ENCODE measurements around the gene INCENP. TPM values are rescaled to one million over a fixed set of nuclear protein-coding genes. Genes with fewer than 3 reads are reported as not detected.

Gene INCENP
- total RNA-seq, 1 experiment from 2014 or later = 66.1 TPM

DNA sequence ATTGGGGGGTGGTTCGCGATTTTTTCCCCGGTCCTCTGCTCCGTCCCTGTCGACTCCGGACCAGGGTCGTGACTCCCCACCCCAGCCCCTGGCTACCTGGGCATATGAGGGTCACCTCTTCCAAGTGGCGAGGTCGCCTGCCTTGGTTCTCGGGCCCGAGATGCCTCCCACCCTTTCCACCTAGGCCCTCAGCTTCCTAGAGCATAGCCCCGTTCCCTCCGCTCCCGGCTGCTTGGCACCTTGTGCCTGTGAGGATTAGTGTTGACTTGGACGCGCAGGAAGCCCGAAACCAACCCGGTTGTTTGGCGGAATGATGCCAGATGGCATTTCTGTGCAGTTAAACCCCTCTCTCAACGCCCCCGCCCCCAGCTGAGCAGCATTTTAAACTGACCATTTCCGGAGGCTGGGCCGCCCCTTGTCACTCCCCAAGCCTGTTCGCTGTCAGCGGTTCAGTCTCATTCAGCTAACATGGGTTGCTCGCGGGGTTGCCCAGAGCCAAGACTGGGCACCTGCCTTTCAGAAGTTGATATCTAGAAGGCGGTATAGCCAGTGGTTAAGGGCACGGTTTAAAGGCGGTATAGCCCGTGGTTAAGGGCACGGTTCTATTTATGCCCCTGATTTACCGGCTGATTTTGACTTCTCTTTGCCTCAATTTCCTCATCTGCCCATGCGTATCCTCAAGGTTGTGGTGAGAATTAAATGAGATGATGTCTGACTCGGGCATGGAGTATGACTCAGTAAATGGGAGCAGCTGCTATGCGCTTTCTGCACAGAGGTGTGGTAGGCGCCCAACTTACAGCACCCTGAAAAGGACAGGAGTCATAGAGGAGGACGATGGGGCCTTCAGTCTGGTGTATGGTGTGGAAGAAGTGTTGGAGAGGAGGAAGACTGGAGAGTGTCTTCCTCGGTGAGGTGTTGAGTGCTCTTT is 639 bp downstream of the INCENP start:
- DNase-seq (ENCODE audit: low spot score) = peak; percentile 33

DNA sequence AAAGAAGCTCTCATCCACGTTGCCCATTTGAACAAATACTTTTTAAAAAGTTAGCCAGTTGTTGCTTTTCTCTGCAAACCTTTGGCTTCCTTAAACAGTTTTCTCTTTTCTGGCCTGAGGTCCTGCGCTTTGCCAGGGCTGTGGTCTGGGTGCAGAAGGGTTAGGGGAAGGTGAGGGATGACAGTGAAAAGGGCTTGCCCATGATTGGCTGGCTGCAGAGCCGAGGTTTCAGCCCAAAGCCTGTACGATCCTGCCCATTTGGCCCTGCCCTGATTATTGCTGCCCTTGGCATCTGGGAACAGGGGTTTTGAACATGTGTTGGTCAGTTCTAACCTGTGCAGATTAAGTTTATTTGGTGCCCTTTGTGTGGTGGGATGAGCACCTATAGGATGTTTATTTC is 1.5 kb downstream of the INCENP start:
- no peak for DNase-seq (ENCODE audit: low spot score)

DNA sequence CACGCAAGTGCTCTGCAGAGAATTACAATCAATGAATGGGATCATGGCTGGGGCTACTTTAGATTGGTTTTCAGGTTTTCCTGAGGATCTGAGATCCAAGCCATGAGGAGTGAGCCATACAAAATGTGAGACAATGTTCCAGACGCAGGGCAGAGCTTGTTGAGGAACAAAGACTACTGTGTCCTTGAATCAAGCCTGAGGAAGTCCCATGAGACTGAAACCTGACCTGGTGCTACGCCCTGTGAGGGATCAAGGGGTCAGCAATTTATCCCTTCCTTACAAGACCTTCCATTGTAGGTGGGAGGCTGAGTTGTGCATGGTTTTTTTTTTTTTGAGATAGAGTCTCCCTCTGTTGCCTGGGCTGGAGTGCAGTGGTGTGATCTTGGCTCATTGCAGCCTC is 2.1 kb downstream of the INCENP start:
- DNase-seq (ENCODE audit: low spot score) = no peak

DNA sequence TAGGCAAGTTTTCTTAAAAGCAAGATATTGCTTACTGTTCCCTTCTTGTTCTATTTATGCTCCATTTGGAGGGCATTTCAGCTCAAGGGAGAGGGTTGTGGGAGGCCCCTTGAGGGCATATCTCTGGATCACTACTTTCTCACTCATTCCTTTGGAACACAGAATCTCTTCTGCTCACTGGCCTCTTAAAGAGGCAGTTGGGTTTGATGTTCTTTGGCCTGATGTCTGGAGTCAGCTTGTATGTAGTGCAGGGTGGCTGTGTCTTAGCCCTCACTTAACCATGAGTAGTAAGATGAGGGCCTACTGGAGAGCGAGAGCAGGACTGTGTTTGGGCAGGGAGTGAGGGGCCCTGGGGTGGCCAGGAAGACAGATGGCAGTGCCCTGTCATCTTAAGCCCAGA is 3.6 kb downstream of the INCENP start:
- no peak for DNase-seq (ENCODE audit: low spot score)

DNA sequence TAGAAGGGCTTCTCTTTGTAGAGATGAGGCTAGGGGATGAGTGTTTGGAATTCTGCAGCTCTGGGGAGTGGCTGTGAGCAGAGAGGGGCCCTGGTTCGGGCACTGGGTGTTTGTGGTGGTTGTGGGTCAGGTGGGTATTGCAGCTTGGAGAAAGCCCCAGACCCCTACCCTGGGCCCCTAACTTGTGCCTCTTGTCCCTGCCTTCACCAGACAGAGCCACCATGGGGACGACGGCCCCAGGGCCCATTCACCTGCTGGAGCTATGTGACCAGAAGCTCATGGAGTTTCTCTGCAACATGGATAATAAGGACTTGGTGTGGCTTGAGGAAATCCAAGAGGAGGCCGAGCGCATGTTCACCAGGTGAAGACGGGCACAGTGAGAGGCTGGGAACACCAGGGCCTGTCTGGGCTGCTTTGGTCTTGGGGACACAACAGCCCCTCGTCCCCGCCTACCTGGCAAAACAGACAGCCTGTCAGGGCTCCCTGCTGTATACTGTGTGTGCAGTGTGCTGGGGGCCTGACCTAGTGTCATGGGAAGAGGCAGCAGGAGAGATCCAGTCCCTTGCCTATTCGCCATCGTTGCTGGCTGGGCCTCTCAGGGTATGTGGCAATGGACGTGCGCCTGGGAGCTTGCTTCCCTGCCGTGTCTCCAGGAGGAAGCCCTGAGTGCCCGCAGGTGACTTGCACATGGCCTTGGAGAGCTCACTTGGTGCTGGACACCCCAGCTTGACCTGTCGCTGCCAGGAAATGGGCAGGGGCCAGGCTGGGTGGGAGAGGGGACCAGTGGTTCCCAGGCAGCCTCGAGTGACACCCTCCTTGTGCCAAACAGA is 4.3 kb downstream of the INCENP start:
- DNase-seq (ENCODE audit: low spot score) = no peak

DNA sequence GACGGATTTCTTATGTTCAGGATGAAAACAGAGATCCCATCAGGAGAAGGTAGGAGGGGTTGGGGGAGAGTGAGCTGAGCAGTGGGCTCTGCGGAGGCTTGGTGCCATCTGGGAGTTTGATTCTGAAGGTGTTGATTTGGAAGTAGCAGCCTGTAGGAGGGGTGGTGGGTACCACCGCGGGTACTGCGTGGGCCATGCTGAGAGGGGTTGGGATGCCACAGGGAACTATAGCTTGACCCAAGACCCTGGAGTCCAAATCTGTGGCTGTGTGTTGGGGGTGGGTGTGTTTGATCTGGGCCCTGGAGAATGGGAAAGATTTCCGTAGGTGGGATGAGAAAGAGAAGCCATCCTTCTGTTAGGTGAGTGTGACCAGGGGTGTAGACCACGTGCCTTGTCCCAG is 5.0 kb downstream of the INCENP start:
- no peak for DNase-seq (ENCODE audit: low spot score)

DNA sequence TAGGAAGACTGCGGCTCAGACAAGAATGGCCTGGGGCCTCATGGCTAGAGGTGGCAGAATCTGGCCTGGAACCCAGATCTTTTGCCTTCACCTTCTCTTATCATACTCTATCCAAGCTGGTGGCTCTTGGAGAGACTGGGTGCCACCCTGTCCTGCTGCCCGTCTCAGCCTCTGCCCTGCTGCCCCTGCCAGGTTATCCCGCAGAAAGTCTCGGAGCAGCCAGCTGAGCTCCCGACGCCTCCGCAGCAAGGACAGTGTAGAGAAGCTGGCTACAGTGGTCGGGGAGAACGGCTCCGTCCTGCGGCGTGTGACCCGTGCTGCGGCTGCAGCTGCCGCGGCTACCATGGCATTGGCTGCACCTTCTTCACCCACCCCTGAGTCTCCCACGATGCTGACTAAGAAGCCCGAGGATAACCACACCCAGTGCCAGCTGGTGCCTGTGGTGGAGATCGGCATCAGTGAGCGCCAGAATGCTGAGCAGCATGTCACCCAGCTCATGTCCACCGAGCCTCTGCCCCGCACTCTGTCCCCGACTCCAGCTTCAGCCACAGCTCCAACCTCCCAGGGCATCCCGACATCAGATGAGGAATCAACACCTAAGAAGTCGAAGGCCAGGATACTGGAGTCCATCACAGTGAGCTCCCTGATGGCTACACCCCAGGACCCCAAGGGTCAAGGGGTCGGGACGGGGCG is 5.9 kb downstream of the INCENP start:
- DNase-seq (ENCODE audit: low spot score) = no peak

DNA sequence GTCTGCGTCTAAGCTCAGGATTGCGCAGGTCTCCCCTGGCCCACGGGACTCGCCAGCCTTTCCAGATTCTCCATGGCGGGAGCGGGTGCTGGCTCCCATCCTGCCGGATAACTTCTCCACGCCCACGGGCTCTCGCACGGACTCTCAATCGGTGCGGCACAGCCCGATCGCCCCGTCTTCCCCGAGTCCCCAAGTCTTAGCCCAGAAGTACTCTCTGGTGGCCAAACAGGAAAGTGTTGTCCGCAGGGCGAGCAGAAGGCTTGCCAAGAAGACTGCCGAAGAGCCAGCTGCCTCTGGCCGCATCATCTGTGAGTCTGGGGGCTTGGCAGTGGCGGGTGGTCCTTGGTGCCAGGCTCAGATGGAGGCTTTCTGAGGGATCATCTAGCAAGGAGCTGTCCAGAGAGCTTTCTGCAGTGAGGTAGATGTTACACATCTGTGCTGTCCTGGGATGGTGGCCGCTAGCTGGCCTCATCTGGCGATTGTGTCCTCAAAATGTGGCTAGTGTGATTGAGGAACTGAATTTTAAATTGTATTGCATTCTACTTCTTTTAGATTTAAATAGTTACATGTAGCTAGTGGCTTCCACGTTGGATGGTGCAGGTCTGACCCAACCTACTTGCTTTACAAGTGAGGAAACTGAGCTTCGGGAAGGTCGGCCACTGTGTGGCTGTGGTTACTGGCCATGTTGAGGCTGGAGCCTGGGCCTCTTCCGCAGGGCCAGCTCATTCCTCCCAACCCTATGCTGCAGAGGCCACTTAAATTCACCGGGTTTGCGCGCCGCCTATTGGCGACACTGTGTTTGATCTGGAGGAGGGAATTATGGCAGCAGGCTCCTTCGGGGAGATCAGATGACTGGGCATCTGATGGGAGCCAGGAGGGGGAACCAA is 6.7 kb downstream of the INCENP start:
- no peak for DNase-seq (ENCODE audit: low spot score)

DNA sequence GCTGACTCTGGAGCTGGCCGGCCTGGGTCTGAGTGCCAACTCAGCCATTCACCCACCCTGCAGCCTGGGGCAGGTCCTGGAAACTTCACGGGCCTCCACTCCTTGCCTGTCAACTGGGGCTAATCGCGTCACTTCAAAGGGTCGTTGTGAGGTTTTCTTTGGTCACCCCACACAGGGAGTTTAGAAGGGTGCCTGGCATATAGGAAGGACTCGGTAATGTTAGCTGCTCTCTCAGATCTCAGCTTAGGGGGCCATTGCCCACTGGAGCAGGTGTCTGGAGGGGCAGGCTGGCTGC is 7.3 kb downstream of the INCENP start:
- DNase-seq (ENCODE audit: low spot score) = no peak

DNA sequence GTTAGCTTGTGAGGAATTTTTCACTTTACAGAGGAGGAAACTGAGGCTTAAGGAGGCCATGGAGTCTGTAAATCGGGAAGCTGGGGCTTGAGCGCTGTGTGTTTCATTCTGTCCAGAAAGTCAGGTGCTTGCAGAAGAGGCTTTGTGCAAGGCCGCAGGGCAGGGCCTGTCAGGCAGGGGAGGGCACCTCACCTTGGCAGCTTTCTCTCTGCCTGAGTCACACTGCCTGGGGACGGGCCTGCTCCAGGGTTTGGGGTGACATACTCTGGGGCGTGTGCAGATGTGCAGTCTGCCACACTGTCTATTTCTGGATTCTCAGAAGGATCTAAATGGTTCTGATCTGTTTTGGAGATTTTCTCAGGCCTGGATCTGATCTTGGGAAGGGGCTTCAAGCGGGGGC is 8.4 kb downstream of the INCENP start:
- DNase-seq (ENCODE audit: low spot score) = peak; percentile 15

DNA sequence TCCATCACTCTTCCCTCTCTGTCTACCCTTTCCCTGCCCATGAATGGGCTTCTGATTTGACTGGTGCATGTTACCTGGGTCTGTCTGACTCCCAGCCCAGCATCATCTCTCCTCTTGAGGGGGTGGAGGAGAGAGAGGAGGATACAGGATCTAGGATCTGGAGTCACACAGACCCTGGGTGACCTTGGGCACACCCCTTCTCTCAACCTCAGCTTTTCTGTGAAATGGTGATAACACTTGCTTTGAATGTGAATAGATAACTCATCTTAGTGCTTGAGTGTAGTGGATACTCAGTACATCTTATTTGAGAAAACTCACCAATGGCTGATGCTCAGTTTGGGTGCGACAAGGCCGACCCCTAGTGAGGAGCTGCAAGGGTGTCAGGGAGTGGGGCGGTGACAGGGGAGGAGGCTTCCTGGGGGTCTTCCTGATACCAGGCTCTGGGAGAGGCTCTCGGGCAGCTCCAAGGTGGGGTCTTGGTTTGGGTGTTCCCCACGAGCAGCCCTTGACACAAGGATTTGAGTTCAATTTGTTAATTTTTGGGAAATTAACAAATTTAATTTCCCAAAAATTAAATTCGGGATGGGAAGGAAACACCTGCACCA is 9.0 kb downstream of the INCENP start:
- no peak for DNase-seq (ENCODE audit: low spot score)

DNA sequence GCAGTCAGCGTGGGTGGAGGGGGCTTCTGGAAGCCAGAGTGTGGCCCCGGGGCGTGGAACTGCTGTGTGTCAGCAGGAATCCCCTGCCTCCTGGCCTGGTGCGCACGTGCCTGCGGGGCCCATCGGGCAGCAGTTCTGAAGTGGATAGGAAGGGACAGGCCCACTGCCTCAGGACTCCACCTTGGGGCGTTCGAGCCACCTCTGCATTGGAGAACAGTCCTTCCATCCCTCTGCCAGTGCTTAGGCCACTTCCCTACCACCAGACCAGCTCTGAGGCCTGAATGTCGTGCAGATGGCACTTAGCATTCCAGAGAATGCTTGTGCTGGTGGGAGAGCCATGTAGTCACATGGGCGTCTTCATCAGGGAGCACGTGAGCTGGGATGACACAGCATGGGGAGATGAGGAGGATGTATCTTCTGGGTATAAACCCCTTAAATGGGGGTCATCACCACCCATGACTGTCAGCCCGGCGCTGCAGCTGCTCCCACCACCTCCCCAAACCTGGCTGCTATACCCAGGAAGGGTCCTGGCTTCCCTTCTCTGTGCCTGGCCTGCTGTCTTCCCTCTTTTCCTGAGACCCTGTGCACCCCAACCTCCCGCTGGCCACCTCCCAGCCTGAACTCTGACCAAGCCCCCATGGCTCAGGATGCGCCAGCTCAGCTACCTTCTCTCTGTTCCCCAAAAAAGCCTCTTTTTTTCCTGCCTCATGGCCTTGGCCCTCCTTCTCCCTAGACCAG is 9.7 kb downstream of the INCENP start:
- DNase-seq (ENCODE audit: low spot score) = no peak

DNA sequence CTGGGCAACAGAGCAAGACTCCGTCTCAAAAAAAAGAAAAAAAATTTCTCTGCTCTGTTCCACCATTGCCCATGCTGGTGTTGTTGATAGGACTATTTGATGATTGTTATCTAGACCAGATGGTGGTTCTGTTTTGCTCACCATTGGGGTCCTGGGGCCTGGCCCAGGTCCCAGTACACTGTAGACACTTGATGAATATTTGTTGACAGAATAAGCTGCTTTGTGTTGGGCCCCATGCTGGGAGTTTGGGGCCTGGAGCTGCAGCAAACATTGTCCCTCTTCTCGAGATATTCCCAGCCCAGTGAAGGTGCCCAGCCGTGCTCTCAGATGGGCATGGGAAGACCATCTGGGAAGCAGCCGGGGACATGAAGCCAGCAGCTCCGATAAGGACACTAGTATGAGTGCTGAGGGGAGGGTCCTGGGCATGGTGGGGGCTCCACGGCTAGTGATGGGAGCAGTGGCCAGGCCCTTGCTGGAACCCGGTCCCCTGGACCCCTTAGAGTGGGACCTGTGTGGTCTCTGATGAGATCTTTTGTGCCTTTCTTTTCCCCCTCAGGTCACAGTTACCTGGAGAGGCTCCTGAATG is 13.6 kb downstream of the INCENP start:
- no peak for DNase-seq (ENCODE audit: low spot score)

DNA sequence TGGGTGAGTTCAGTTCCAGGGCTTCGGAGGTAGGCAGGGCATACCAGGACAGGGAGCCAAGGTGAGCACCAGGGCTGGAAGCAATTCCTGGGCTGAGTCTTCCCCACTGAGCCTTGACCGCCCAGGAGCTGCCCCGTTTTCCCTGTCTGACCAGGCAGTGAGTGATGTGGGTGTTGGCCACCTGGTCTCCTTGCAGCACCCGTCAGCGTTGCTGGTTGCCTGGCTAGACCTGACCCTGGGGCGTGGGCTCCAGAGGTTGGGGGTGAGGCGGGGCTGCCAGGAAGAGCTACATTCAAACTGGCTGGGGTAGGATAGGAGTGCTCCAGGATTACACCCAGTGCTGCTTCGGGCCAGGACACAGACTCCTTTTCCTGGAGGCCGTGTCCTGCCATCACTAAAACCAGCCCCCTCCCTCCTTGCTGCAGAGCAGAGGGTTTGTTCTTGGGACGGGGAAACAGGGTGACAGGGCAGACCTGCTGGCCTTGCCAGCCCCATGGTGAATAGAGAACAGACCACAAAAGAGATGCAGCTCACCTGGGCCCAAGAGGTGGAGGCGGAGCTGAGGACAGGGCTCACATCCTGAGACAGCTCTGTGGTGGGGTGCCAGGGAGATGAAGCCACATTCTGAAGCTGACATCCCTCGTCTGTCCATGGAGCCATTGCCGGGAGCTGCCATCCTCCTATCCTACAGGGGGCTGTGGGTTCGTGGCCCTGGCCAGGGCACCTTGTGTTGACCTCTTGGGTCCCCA is 14.2 kb downstream of the INCENP start:
- DNase-seq (ENCODE audit: low spot score) = no peak

DNA sequence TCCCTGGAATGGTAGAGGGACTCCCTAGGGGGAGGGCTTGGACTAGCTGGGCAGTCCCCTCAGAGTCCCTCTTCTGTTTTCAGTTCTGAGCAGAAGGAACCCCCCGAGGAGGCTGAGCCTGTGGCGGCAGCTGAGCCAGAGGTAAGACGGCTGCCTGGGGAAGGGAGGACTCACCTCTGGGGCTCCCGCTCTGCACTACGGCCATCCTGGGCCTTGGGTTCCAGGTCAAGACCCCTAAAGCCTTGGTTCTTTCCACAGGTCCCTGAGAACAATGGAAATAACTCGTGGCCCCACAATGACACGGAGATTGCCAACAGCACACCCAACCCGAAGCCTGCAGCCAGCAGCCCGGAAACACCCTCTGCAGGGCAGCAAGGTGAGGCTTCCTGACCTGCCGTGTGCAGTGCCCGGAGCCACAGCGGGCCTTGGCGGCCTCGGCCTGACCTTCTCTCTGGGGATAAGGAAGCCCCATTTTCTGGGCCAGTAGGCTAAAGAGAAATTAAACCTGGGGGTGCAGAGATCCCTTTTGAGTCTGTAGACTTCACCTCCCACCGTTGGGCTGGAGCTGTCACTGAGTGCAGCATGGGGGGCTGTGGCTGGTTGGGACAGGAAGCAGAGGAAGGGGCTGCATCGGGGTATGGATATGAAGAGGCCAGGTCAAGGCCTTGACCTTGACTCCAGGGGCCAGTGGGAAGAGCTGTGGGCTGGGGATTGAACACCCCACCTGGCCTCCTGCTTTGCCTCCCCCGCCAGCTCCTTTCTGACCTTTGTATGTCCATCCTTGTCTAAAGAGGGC is 15.0 kb downstream of the INCENP start:
- no peak for DNase-seq (ENCODE audit: low spot score)

DNA sequence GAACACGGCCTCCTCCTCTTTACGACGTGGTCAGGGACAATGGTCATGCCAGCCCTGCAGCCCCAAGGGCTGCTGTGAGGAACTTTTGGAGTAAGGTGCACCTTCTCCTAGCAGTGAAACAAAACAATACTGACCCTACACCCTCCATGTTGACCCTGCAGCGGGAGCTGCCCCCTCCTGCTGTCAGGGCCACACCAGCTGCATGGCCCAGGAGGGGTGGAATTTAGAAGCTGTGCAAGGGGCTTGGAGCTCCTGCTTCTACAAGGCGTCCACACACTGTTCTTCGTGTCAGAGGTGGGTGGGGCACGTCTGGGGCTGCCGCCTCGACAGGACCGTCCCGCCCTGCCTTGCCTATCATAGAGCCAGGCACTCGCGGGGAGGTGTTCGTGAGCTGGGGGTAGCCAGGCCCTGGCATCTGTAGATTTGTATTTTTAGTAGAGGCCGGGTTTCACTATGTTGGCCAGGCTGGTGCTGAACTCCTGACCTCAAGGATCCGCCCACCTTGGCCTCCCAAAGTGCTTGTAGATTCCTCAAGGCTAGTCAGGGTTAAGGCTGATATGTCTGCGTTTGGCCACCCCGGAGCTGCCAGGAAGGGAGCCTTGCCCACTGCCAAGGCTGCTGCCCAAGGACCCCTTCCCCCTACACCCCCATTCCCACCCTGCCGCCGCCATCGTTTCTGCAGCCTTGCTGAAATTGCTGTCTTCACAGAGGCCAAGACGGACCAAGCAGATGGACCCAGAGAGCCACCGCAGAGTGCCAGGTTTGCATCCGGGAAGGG is 15.9 kb downstream of the INCENP start:
- DNase-seq (ENCODE audit: low spot score) = no peak

DNA sequence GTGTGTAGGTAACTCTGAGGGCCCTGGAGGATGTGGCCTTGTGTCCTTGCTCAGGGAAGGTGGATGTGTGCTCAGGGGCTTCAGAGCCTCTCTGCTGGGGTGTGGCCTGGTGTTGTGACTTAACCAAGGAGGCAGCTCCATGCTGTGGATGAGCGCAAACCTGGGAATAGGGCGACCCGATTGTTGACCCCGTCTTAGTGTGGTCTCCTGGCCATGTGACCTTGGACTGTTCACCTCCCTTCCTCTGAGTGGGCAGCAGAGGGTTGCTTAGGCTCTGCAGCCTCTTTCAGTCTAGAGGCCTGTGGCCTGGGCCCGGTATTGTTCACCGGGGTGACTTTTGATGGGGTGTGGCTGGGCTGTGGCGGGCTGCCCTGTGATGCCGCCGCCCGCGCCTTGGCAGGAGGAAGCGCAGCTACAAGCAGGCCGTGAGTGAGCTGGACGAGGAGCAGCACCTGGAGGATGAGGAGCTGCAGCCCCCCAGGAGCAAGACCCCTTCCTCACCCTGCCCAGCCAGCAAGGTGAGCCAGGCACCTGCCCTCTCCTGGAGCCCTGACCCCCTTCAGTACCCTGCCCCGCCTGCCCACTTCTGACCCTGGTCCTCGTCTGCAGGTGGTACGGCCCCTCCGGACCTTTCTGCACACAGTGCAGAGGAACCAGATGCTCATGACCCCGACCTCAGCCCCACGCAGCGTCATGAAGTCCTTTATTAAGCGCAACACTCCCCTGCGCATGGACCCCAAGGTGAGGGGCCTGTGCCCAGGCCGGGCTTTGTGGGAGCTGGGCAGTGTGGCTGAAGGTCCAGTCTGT is 16.7 kb downstream of the INCENP start:
- DNase-seq (ENCODE audit: low spot score) = no peak
